Measurements from ENCODE around the gene CCDC34. TPM values are rescaled to one million over a fixed set of nuclear protein-coding genes. Genes with fewer than 3 reads are reported as not detected.

CCDC34 gene
- total and polyA plus RNA-seq, 4 donors, result 1.1 to 10.5 (median 1.5) TPM

- peaks cover 0 to 18% (median 14%) of the 10 kb centered on the region in 4 donors for H3K4me1 ChIP-seq (ENCODE audit: control insufficient read depth in 4 of 4, insufficient read depth in 4 of 4, low read length in 3 of 4)
These were observed 1.2 kb downstream of the CCDC34 start for GRCh38 chr11:27361649-27362431.

GRCh38 chr11:27358296-27358695 is 4.7 kb downstream of the CCDC34 start:
- H3K9ac ChIP-seq (ENCODE audit: low read depth in 1 of 2, low read length in 2 of 2), result no peak overlapping the region
- DNase-seq (ENCODE audit: low spot score), result no peak
- H3K36me3 ChIP-seq (ENCODE audit: control insufficient read depth in 4 of 4, insufficient read depth in 3 of 4, low read depth in 1 of 4, low read length in 3 of 4), result no peaks in the 10 kb centered on the region
- H3K27ac ChIP-seq (ENCODE audit: low read depth in 1 of 2, low read length in 2 of 2), result no peak overlapping the region
- no peak overlapping the region for H3K4me3 ChIP-seq (ENCODE audit: low read depth in 1 of 3, low read length in 3 of 3)
- WGBS, result 96% methylated on average over 1 of the region's 1 CpG
- H3K4me1 ChIP-seq (ENCODE audit: control insufficient read depth in 4 of 4, insufficient read depth in 4 of 4, low read length in 3 of 4), result peaks cover 0 to 11% (median 9%) of the 10 kb centered on the region in 4 donors
- H3K27me3 ChIP-seq (ENCODE audit: control insufficient read depth in 4 of 4, insufficient read depth in 4 of 4, low read length in 3 of 4), result no peaks in the 10 kb centered on the region
- H3K9me3 ChIP-seq (ENCODE audit: control insufficient read depth in 4 of 4, low read length in 3 of 4), result no peaks in the 10 kb centered on the region
- TF ChIP-seq CTCF (IDR thresholded peaks at IDR 0.05; ENCODE audit: low read depth, low read length, missing input control) (no peak), FOXA2 (IDR thresholded peaks at IDR 0.05) (no peak), RXRA (IDR thresholded peaks at IDR 0.05) (no peak), TAF1 (conservative IDR thresholded peaks at IDR 0.05) (no peak), FOXA1 (IDR thresholded peaks at IDR 0.05) (no peak), ZBTB33 (IDR thresholded peaks at IDR 0.05) (no peak), RAD21 (IDR thresholded peaks at IDR 0.05) (no peak), EGR1 (IDR thresholded peaks at IDR 0.05; ENCODE audit: low read depth in 2 of 2) (no peak), JUND (IDR thresholded peaks at IDR 0.05) (no peak), MAX (IDR thresholded peaks at IDR 0.05) (no peak), HNF4A (conservative IDR thresholded peaks at IDR 0.05) (no peak), SP1 (IDR thresholded peaks at IDR 0.05) (no peak)
- TF ChIP-seq, protein P1, sequence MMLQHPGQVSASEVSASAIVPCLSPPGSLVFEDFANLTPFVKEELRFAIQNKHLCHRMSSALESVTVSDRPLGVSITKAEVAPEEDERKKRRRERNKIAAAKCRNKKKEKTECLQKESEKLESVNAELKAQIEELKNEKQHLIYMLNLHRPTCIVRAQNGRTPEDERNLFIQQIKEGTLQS (IDR thresholded peaks at IDR 0.05), result no peak

More at GRCh38 chr11:27361649-27362431, 1.2 kb downstream of the CCDC34 start:
- Histone ChIP-seq H3K27me3 (ENCODE audit: control insufficient read depth in 4 of 4, insufficient read depth in 4 of 4, low read length in 3 of 4) (no peaks in the 10 kb centered on the region), H3K9ac (ENCODE audit: low read depth in 1 of 2, low read length in 2 of 2) (no peak overlapping the region), H3K9me3 (ENCODE audit: control insufficient read depth in 4 of 4, low read length in 3 of 4) (no peaks in the 10 kb centered on the region), H3K36me3 (ENCODE audit: control insufficient read depth in 4 of 4, insufficient read depth in 3 of 4, low read depth in 1 of 4, low read length in 3 of 4) (no peaks in the 10 kb centered on the region), H3K4me3 (ENCODE audit: low read depth in 1 of 3, low read length in 3 of 3) (no peak overlapping the region), H3K27ac (ENCODE audit: low read depth in 1 of 2, low read length in 2 of 2) (no peak overlapping the region)
- no peak for DNase-seq (ENCODE audit: low spot score)
- TF ChIP-seq RXRA (IDR thresholded peaks at IDR 0.05) (no peak), HNF4A (conservative IDR thresholded peaks at IDR 0.05) (no peak), ZBTB33 (IDR thresholded peaks at IDR 0.05) (no peak)
- TF ChIP-seq, protein P1 (IDR thresholded peaks at IDR 0.05), result no peak
- WGBS, result 81% methylated on average over 8 of the region's 8 CpGs

All from liver (tissue), 9 donors.